HUES64 (cell line): ENCODE results near the gene SLC2A9.

ENCODE experiments used
- H3K27ac ChIP-seq: 2 replicates; pipeline ENCODE4 v1.7.0; 2013; ENCODE audit warnings: low read depth, low read length, inconsistent platforms
- H3K27me3 ChIP-seq: 2 replicates; pipeline ENCODE4 v1.6.1; 2013; ENCODE audit warnings: mild to moderate bottlenecking, low read length; ENCODE audit not compliant: insufficient read depth
- H3K36me3 ChIP-seq: 2 replicates; pipeline ENCODE4 v1.6.1; 2013; ENCODE audit warnings: mild to moderate bottlenecking, low read length; ENCODE audit not compliant: insufficient read depth
- H3K4me1 ChIP-seq: 2 replicates; pipeline ENCODE4 v1.6.1; 2013; ENCODE audit warnings: mild to moderate bottlenecking, low read length, moderate library complexity; ENCODE audit not compliant: insufficient read depth
- H3K4me3 ChIP-seq: 2 replicates; pipeline ENCODE4 v1.5.1; 2013; ENCODE audit warnings: mild to moderate bottlenecking, low read length, moderate library complexity
- H3K9ac ChIP-seq: 2 replicates; pipeline ENCODE4 v1.6.1; 2013; ENCODE audit warnings: mild to moderate bottlenecking, low read depth, low read length
- H3K9me3 ChIP-seq: 2 replicates; pipeline ENCODE4 v1.6.1; 2013; ENCODE audit warnings: low read depth, low read length; ENCODE audit not compliant: insufficient read depth
- WGBS: fragments of 150-250, 120-280 bp; methylation state at CpG from one replicate; pipeline ENCODE4 v1.1.7; 2013; ENCODE audit warnings: missing lambda C conversion rate; 5-methylcytosine and 5-hydroxymethylcytosine counted together

Gene SLC2A9

GRCh38 chr4:9841072-9841471, 180.2 kb downstream of the SLC2A9 start:
- Histone ChIP-seq H3K9ac (no peak overlapping the region), H3K36me3 (no peaks in the 10 kb centered on the region), H3K9me3 (peaks cover 10% of the 10 kb centered on the region), H3K4me3 (no peak overlapping the region), H3K27me3 (no peaks in the 10 kb centered on the region), H3K27ac (no peak overlapping the region), H3K4me1 (no peaks in the 10 kb centered on the region)
- 100% methylated on average over 2 of the region's 2 CpGs for WGBS

- H3K9ac ChIP-seq: no peak overlapping the region
- no peak overlapping the region for H3K4me3 ChIP-seq
- no peaks in the 10 kb centered on the region; the same call in 1 of the 2 replicates for H3K27me3 ChIP-seq
- 93% methylated on average over 5 of the region's 5 CpGs for WGBS
- H3K4me1 ChIP-seq: no peaks in the 10 kb centered on the region
- H3K36me3 ChIP-seq: no peaks in the 10 kb centered on the region
- no peak overlapping the region for H3K27ac ChIP-seq
- H3K9me3 ChIP-seq: peaks cover 1% of the 10 kb centered on the region; the same call in 1 of the 2 replicates
Observed at GRCh38 chr4:9835430-9835829, 185.9 kb downstream of the SLC2A9 start.

GRCh38 chr4:9833421-9833820, 187.9 kb downstream of the SLC2A9 start:
- no peaks in the 10 kb centered on the region; the same call in 1 of the 2 replicates for H3K9me3 ChIP-seq
- H3K27ac ChIP-seq: no peak overlapping the region
- 89% methylated on average over 5 of the region's 5 CpGs for WGBS
- H3K36me3 ChIP-seq: no peaks in the 10 kb centered on the region
- no peaks in the 10 kb centered on the region; the same call in 1 of the 2 replicates for H3K27me3 ChIP-seq
- no peaks in the 10 kb centered on the region for H3K4me1 ChIP-seq
- no peak overlapping the region for H3K9ac ChIP-seq
- no peak overlapping the region for H3K4me3 ChIP-seq

GRCh38 chr4:9832640-9833039, 188.7 kb downstream of the SLC2A9 start:
- H3K27me3 ChIP-seq: no peaks in the 10 kb centered on the region; the same call in 1 of the 2 replicates
- H3K9me3 ChIP-seq: no peaks in the 10 kb centered on the region
- no peak overlapping the region for H3K9ac ChIP-seq
- H3K4me1 ChIP-seq: no peaks in the 10 kb centered on the region
- no peak overlapping the region for H3K27ac ChIP-seq
- no peaks in the 10 kb centered on the region for H3K36me3 ChIP-seq
- 96% methylated on average over 2 of the region's 2 CpGs for WGBS
- no peak overlapping the region for H3K4me3 ChIP-seq

GRCh38 chr4:9826551-9826950, 194.7 kb downstream of the SLC2A9 start:
- H3K4me1 ChIP-seq: no peaks in the 10 kb centered on the region
- no peak overlapping the region for H3K9ac ChIP-seq
- no CpG with 5 or more reads among the region's 1 CpG for WGBS
- H3K27me3 ChIP-seq: no peaks in the 10 kb centered on the region
- H3K4me3 ChIP-seq: no peak overlapping the region
- H3K27ac ChIP-seq: no peak overlapping the region
- H3K36me3 ChIP-seq: no peaks in the 10 kb centered on the region
- no peaks in the 10 kb centered on the region for H3K9me3 ChIP-seq

GRCh38 chr4:9825049-9825448, 196.2 kb downstream of the SLC2A9 start:
- Histone ChIP-seq H3K36me3 (no peaks in the 10 kb centered on the region), H3K4me3 (no peak overlapping the region), H3K4me1 (no peaks in the 10 kb centered on the region), H3K9me3 (no peaks in the 10 kb centered on the region), H3K9ac (no peak overlapping the region), H3K27me3 (no peaks in the 10 kb centered on the region), H3K27ac (no peak overlapping the region)
- WGBS: 89% methylated on average over 3 of the region's 3 CpGs

GRCh38 chr4:9820343-9820742, 201.0 kb downstream of the SLC2A9 start:
- no peak overlapping the region for H3K4me3 ChIP-seq
- H3K27ac ChIP-seq: no peak overlapping the region
- H3K9me3 ChIP-seq: no peaks in the 10 kb centered on the region
- no peaks in the 10 kb centered on the region for H3K36me3 ChIP-seq
- no peaks in the 10 kb centered on the region for H3K4me1 ChIP-seq
- WGBS: 93% methylated on average over 3 of the region's 5 CpGs
- no peaks in the 10 kb centered on the region for H3K27me3 ChIP-seq
- no peak overlapping the region for H3K9ac ChIP-seq

- H3K36me3 ChIP-seq: no peaks in the 10 kb centered on the region
- 94% methylated on average over 2 of the region's 3 CpGs for WGBS
- no peak overlapping the region for H3K9ac ChIP-seq
- H3K4me1 ChIP-seq: no peaks in the 10 kb centered on the region
- H3K27ac ChIP-seq: no peak overlapping the region
- no peaks in the 10 kb centered on the region for H3K9me3 ChIP-seq
- no peak overlapping the region for H3K4me3 ChIP-seq
- no peaks in the 10 kb centered on the region for H3K27me3 ChIP-seq
Observed at GRCh38 chr4:9816285-9816684, 205.0 kb downstream of the SLC2A9 start.

- H3K27me3 ChIP-seq: no peaks in the 10 kb centered on the region
- no peaks in the 10 kb centered on the region for H3K36me3 ChIP-seq
- H3K9ac ChIP-seq: no peak overlapping the region
- WGBS: 89% methylated on average over 3 of the region's 4 CpGs
- no peak overlapping the region for H3K4me3 ChIP-seq
- H3K4me1 ChIP-seq: no peaks in the 10 kb centered on the region
- no peak overlapping the region for H3K27ac ChIP-seq
- no peaks in the 10 kb centered on the region for H3K9me3 ChIP-seq
Observed at GRCh38 chr4:9812501-9813340, 208.6 kb downstream of the SLC2A9 start.

- H3K9ac ChIP-seq: no peak overlapping the region
- WGBS: 100% methylated on average over 2 of the region's 3 CpGs
- no peaks in the 10 kb centered on the region for H3K36me3 ChIP-seq
- H3K9me3 ChIP-seq: no peaks in the 10 kb centered on the region
- H3K4me3 ChIP-seq: no peak overlapping the region
- no peak overlapping the region for H3K27ac ChIP-seq
- no peaks in the 10 kb centered on the region for H3K27me3 ChIP-seq
- H3K4me1 ChIP-seq: no peaks in the 10 kb centered on the region
Observed at GRCh38 chr4:9811806-9812205, 209.5 kb downstream of the SLC2A9 start.

- Histone ChIP-seq H3K4me3 (no peak overlapping the region), H3K4me1 (0 out of 2 replicates have a peak, but pooled peaks cover 8% of the 10 kb centered on the region), H3K27me3 (no peaks in the 10 kb centered on the region), H3K9ac (no peak overlapping the region), H3K36me3 (no peaks in the 10 kb centered on the region), H3K9me3 (no peaks in the 10 kb centered on the region), H3K27ac (no peak overlapping the region)
- WGBS: 90% methylated on average over 5 of the region's 5 CpGs
Observed at GRCh38 chr4:9808077-9808476, 213.2 kb downstream of the SLC2A9 start.
